Transverse colon (tissue), 4 donors: ENCODE results near the gene UBXN2A. TPM values are rescaled to one million over a fixed set of nuclear protein-coding genes. Genes with fewer than 3 reads are reported as not detected.

Experiments
- DNase-seq: peaks from one replicate; pipeline ENCODE4 v3.0.0-alpha.2; 2019
- H3K27ac ChIP-seq, 4 donors: fragments of 200-600 bp; sonication (generic); 2 replicates each; pipeline ENCODE4 v1.5.1; 2016 to 2018; ENCODE audit warnings: inconsistent platforms in 4 of 4
- H3K27me3 ChIP-seq: fragments of 200-600 bp; sonication (generic); 2 replicates; pipeline ENCODE4 v1.5.1; 2017; ENCODE audit warnings: inconsistent platforms
- H3K36me3 ChIP-seq, 4 donors: fragments of 200-600 bp; sonication (generic); 2 replicates each; pipeline ENCODE4 v1.5.1; 2017 to 2019; ENCODE audit warnings: inconsistent platforms in 4 of 4
- H3K4me1 ChIP-seq, 4 donors: fragments of 200-600 bp; sonication (generic); 2 replicates each; pipeline ENCODE4 v1.5.1; 2017 to 2020; ENCODE audit warnings: inconsistent platforms in 4 of 4
- H3K4me3 ChIP-seq, 4 donors: fragments of 200-600 bp; sonication (generic); 1 replicate in 1 of 4; 2 replicates in 3 of 4; pipeline versions ENCODE4 v1.5.1 to v1.6.1; 2017 to 2019; ENCODE audit warnings: inconsistent platforms in 4 of 4
- H3K9me3 ChIP-seq, 2 donors: fragments of 200-600 bp; sonication (generic); 2 replicates each; pipeline ENCODE4 v1.5.1; 2017 to 2019; ENCODE audit warnings: inconsistent platforms in 2 of 2
- EP300 ChIP-seq: sonication (generic); formaldehyde crosslinking; IDR thresholded peaks from one replicate; pipeline ENCODE4 v1.6.1; 2017; ENCODE audit warnings: antibody characterized with exemption, low read depth
- POLR2A ChIP-seq: fragments of 450-650 bp; IDR thresholded peaks from one replicate; pipeline ENCODE4 v1.6.1; 2016; ENCODE audit warnings: antibody characterized with exemption, mild to moderate bottlenecking, moderate library complexity
- POLR2AphosphoS5 ChIP-seq, 3 donors: sonication (generic); formaldehyde crosslinking; IDR thresholded peaks; one replicate each; pipeline ENCODE4 v1.6.1; 2016; ENCODE audit warnings: antibody characterized with exemption in 3 of 3
- WGBS, 2 donors: methylation state at CpG; one replicate each; pipeline ENCODE4 v1.1.5; 2018; ENCODE audit warnings: low coverage in 1 of 2; 5-methylcytosine and 5-hydroxymethylcytosine counted together
- in situ Hi-C, 4 donors: fragments of 200-750 bp; cut with MboI; loops; one replicate each; pipeline versions ENCODE4 v1.15.0 to v1.15.1; 2017; ENCODE audit warnings: low sequenced_read_pairs in 3 of 4, low pct_ligation_motif_present in 1 of 4, low pct_unique_long_range_greater_than_20kb in 1 of 4
- intact Hi-C: fragments of 100-400 bp; cut with DNase I; formaldehyde crosslinking; loops from one replicate; pipeline ENCODE4 v1.15.1; 2023; ENCODE audit warnings: low total_unique reads
- total RNA-seq, 4 donors: library from RNA; depleted of rRNA; stranded (reverse); fragments of >200 nt; gene quantifications; one replicate each; pipeline ENCODE4 v1.1.0, GENCODE V29; 2016
- TF ChIP-seq, protein P1 (sequence below), 5 experiments: fragments of 200-600 bp in 3 of 5; fragments of 450-650 bp in 2 of 5; sonication (generic) in 3 of 5; IDR thresholded peaks; 1 replicate in 2 of 5; 2 replicates in 3 of 5; pipeline ENCODE4 v1.5.1; 2016 to 2017; ENCODE audit warnings: antibody characterized with exemption in 5 of 5, inconsistent platforms in 3 of 5, mild to moderate bottlenecking in 2 of 5, moderate library complexity in 1 of 5

Gene UBXN2A
- total RNA-seq, 4 donors from 2014 or later, result 6.4 to 13.7 (median 10.8) TPM

DNA sequence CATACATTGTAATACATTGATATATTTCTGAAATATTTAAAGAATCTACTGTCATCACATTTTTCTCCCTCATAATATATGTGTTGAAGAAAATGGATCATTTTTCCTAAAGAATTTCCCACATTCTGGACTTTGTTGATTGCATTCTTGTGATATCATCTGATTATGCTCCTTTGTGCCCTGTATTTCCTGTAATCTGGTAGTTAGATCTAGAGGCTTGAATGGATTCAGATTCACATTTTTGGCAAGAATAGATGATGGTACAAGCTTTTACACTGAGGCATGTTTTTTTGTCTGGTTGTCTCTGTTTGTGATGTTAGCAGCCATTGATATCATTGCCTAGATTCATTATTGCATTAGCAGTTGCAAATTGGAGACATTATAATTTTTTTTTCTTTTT is 13.4 kb downstream of the UBXN2A start:
- Histone ChIP-seq H3K4me1 (no peaks in the 10 kb centered on the region), H3K9me3 (no peaks in the 10 kb centered on the region), H3K27ac (no peak overlapping the region), H3K4me3 (no peak overlapping the region), H3K27me3 (no peaks in the 10 kb centered on the region), H3K36me3 (no peaks in the 10 kb centered on the region)
- TF ChIP-seq POLR2A (no peak), EP300 (no peak), POLR2AphosphoS5 (IDR thresholded peaks at IDR 0.05) (no peak)
- TF ChIP-seq, protein P1, sequence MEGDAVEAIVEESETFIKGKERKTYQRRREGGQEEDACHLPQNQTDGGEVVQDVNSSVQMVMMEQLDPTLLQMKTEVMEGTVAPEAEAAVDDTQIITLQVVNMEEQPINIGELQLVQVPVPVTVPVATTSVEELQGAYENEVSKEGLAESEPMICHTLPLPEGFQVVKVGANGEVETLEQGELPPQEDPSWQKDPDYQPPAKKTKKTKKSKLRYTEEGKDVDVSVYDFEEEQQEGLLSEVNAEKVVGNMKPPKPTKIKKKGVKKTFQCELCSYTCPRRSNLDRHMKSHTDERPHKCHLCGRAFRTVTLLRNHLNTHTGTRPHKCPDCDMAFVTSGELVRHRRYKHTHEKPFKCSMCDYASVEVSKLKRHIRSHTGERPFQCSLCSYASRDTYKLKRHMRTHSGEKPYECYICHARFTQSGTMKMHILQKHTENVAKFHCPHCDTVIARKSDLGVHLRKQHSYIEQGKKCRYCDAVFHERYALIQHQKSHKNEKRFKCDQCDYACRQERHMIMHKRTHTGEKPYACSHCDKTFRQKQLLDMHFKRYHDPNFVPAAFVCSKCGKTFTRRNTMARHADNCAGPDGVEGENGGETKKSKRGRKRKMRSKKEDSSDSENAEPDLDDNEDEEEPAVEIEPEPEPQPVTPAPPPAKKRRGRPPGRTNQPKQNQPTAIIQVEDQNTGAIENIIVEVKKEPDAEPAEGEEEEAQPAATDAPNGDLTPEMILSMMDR (IDR thresholded peaks at IDR 0.05), result no peak
- intact Hi-C loops (no loop called here), in situ Hi-C loops (no loop called here)
- DNase-seq, result no peak

DNA sequence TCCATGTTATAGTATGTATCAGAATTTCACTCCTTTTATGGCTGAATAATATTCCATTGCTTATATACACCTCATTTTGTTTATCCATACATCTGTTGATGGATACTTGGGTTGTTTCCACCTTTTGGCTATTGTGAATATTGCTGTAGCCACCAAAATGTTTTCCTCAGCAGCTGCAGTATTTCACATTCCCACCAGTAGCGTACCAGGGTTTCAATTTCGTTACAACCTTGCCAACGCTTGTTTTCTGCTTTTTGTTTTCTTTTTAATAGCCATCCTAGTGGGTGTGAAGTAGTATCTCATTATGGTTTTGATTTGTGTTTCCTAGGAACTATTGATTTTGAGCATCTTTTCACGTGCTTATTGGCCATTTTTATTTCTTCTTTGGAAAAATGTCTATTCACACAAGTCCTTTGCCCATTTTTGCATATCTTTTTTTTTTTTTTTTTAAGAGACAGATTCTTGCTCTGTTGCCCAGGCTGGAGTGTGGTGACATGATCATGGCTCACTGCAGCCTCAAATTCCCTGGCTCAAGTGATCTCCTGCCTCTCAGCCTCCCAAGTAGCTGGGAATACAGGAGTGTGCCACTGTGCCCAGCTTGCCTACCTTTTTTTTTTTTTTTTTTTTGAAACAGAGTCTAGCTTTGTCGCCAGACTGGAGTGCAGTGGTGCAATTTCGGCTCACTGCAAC is 14.2 kb downstream of the UBXN2A start:
- intact Hi-C loops (no loop called here), in situ Hi-C loops (no loop called here)
- DNase-seq, result no peak
- no peaks in the 10 kb centered on the region for H3K36me3 ChIP-seq
- no peak overlapping the region for H3K27ac ChIP-seq
- H3K4me1 ChIP-seq, result no peaks in the 10 kb centered on the region
- 81 to 93% methylated on average over 4 to 6 of the region's 6 CpGs for WGBS, 2 donors
- no peaks in the 10 kb centered on the region for H3K9me3 ChIP-seq
- TF ChIP-seq, protein P1 (IDR thresholded peaks at IDR 0.05), result no peak
- TF ChIP-seq POLR2AphosphoS5 (IDR thresholded peaks at IDR 0.05), result no peak
- no peak for TF ChIP-seq POLR2A
- TF ChIP-seq EP300, result no peak
- no peaks in the 10 kb centered on the region for H3K27me3 ChIP-seq
- no peak overlapping the region for H3K4me3 ChIP-seq

DNA sequence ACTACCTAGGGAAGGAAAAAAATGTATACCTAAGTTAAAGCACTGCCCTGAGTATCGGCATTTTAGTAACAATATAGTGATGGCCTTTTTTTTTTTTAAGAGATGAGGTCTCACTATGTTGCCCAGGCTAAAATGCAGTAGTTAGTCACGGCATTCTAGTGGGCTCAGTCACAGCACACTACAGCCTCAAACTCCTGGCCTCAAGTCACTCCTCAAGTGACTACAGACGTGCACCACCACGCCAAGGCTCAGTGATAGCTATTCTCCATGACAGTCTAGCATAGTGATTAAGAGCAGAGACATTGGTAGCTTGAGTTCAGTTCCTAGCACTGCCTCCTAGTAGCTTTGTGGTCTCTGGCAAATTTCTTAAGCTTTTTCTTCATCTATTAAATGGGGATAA is 27.6 kb downstream of the UBXN2A start:
- no peak overlapping the region for H3K4me3 ChIP-seq
- WGBS, 2 donors, result 90 to 96% methylated on average over 2 to 4 of the region's 4 CpGs
- H3K36me3 ChIP-seq, result peaks cover 0 to 6% (median 0%) of the 10 kb centered on the region in 4 donors
- in situ Hi-C loops (no loop called here), intact Hi-C loops (no loop called here)
- H3K4me1 ChIP-seq, result no peaks in the 10 kb centered on the region
- no peaks in the 10 kb centered on the region for H3K27me3 ChIP-seq
- no peaks in the 10 kb centered on the region for H3K9me3 ChIP-seq
- no peak for TF ChIP-seq POLR2AphosphoS5 (IDR thresholded peaks at IDR 0.05)
- TF ChIP-seq EP300, result no peak
- TF ChIP-seq POLR2A, result no peak
- TF ChIP-seq, protein P1 (IDR thresholded peaks at IDR 0.05), result no peak
- no peak overlapping the region for H3K27ac ChIP-seq
- no peak for DNase-seq

DNA sequence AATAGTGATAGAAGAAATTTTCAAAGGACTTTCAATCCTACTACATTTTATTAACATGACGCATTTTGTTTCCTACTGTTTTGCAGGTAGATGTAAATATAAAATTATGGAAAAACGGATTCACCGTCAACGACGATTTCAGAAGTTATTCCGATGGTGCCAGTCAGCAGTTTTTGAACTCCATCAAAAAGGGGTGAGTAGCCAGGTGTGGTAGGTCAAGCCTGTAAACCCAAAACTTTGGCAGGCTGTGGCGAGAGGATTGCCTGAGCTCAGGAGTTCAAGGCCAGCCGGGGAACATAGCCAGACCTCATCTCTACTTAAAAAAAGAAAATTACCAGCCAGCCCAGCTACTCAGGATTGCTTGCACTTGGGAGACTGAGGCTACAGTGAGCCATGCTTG is 36.6 kb downstream of the UBXN2A start:
- intact Hi-C loops, result no loop called here
- H3K27ac ChIP-seq, result no peak overlapping the region
- peaks cover 0 to 9% (median 4%) of the 10 kb centered on the region in 4 donors for H3K36me3 ChIP-seq
- H3K4me1 ChIP-seq, result no peaks in the 10 kb centered on the region
- H3K4me3 ChIP-seq, result no peak overlapping the region
- in situ Hi-C loops, result no loop called here
- H3K27me3 ChIP-seq, result no peaks in the 10 kb centered on the region
- 93 to 97% methylated on average over 6 to 8 of the region's 8 CpGs for WGBS, 2 donors
- TF ChIP-seq POLR2AphosphoS5 (IDR thresholded peaks at IDR 0.05), result no peak
- TF ChIP-seq, protein P1 (IDR thresholded peaks at IDR 0.05), result no peak
- TF ChIP-seq EP300, result no peak
- no peaks in the 10 kb centered on the region for H3K9me3 ChIP-seq
- no peak for DNase-seq
